Hepatic stellate cell (primary cell): ENCODE results near the gene HOXB2.
A peak's percentile ranks its signal among the peaks of the same experiment; 100 is the strongest.

Experiments used
- DNase-seq: peaks from one replicate; pipeline ENCODE4 v3.0.0; 2011; ENCODE audit warnings: low spot score

The HOXB2 gene

GRCh38 chr17:48578616-48579470 lies 33.9 kb upstream of the HOXB2 start:
- DNase-seq, result no peak

DNA sequence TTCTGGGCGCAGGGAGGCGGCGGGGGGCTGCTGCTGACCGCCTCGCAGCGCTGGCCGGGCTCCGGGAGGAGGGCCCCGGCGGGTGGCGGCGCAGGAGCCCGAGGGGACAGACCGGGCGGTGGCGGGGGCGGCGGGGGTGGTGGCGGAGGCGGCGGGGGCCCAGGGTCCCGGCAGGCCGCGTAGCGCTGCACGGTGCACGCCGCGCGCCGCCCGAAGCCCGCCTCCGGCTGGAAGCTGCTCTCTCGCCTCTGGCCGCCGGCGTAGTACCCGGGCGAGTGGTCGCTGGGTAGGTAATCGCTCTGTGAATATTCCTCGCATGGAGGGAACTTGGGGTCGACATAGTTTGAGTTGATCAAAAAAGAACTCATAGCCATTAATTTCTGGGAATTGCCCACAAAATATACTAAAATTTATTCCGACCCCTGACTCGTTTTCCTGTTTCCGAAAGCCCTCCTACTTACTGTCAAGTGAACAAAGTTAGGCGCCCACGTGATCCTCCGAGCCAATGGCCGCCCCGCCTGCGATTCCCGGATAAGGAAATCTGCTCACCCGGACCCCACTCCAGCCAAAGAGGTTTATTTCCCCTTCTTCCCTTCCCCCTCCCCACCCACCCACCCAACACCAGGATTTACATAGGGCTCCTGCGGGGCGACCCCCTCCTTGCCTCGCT lies 33.2 kb upstream of the HOXB2 start, which contains the start of gene HOXB4:
Gene HOXB4 (minus strand): TSS at position 405 of the 670 bp plus-strand sequence. CDS start 31 bp downstream, at position 374.
- peak; percentile 83 for DNase-seq

DNA sequence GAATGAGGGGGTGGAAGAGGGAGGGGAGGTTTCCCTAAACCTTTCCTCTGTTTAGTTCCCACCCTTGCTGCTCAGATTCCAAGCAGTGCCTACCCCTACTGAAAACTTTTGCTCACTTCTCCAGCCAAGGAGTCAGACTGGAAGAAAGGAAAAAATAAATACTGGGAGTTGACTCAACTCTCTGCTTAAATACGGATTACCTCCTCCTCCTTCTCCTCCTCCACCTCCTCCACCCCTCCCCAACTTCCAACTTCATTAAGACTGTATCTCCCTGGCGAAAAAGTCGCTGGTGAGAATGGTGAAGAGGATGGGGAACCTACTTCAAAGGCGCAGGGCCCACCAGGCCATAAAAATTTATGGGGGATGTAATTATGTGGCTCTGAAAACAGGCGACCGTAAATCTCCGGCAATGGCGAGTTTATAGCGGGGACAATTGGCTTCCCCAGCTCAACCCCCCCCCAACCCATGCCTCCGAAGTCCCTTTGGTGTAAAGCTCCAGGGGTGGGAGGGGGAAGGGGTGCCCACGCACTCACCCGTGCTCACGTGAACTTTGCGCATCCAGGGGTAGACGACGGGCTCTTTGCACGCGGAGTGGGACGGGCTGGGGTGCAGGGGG lies 32.5 kb upstream of the HOXB2 start:
- no peak for DNase-seq

GRCh38 chr17:48576479-48577309 lies 31.8 kb upstream of the HOXB2 start:
- DNase-seq, result no peak

- no peak for DNase-seq
Observed at GRCh38 chr17:48575673-48576478, 31.0 kb upstream of the HOXB2 start.

- DNase-seq, result no peak
Observed at GRCh38 chr17:48575066-48575582, 30.2 kb upstream of the HOXB2 start.

DNA sequence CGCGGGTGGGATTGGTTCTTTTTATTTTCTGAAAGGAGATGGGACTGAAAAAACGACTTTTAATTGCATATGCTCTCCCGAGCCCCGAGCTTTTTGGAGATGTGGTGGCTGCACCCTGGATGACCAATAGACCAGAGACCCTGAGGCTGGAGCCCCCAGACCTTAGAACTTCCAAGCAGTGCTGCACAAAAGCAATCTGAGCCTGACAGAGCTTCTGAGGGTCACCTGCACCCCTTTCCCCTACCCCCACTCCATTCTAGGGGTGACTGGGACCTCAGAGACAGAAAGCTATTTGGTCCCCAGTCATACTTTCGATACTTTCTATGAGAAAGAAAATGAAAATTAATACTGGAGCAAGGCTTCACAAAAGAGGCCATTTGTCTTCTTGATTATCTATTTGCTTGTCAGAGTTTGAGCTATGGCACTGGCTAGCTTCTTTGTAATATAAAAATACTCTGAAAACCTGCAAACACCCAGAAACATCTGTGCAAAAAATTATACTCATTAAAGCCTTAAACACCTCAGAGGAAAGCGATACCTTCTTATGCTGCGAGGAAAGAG lies 29.7 kb upstream of the HOXB2 start:
- DNase-seq, result no peak

- DNase-seq, result no peak
Observed at GRCh38 chr17:48571826-48572417, 27.0 kb upstream of the HOXB2 start.

GRCh38 chr17:48571024-48571818 lies 26.3 kb upstream of the HOXB2 start:
- DNase-seq, result no peak

DNA sequence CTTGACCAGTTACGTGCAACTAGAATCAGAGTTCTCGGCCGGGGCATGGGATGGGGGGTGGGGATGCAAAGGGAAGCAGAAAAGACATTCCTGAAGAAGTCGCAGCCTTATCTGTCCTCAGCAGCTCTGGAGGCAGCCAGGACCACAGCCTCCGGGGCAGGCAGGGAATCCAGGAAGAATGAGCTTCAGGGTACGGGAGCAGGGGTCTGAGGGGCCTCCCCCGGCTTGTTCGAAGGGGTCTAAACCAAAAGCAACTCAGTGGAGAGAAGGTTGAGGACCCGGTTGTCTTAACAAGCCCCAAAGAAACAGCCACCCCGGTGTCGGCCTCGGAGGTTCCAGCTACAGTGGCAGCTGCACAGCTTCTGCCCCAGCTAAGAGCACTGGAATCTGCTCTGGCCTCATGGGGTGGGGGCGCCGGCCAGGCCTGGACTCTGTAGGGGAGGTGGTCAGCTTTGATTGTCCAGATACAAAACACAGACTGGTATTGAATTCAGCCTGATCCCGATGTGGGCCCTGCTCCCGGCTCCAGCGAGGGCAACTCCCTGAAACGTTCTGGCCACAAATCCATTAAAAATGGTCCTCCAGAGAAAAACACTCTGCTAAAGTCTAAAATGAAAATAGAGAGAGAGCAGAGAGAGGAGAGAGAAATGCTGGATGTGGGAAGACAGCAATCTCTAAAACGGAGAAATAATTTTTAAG lies 25.6 kb upstream of the HOXB2 start:
- DNase-seq, result no peak

DNA sequence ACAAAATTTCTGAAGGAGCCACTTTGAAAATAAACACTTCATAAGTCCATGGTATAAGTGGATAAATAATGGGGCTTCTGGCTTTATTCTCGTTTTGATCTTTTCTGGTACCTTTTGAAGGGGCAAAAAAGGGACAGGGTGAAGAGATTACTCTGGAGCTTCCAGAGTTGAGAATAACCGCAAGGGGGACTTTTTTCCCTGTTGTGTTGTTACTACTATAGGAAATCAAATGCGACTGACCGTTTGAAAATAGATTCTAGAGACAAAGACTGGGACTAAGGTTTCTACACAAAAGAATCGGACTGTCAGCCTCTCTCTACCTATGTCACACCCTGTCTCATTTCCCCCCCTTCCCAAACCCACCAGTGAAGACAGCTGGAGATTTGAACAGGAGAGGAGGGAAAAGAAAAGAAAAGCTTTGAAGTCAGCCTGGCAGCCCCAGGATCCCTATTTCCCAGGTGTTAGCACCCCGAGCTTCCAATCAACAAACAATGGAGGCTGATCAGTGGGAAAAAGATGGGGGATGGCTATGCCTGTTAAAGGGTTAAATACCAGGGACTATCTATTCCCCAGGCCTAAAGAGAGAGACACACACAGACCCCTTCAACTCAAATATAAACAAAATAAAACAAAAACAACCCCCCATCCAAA lies 24.9 kb upstream of the HOXB2 start:
- DNase-seq, result no peak

DNA sequence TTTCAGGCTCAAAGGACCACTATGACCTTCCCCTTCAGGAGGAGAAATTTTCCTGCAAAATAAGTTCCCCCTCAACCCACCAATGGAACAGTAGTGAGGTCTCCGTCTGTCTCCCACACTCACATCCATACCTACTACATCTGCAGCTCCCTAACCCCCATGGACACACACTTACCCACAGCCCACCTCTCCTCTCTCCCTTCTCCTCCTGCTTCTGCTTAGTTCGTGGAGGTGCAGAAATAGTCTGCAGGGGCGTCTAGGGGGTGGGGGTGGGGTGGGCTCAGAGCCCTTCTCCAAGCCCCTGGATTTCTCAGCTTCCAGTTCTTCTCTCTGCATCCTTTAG lies 24.3 kb upstream of the HOXB2 start:
- no peak for DNase-seq

- no peak for DNase-seq
Observed at GRCh38 chr17:48568499-48569239, 23.8 kb upstream of the HOXB2 start.

GRCh38 chr17:48567646-48568354 lies 22.9 kb upstream of the HOXB2 start:
- no peak for DNase-seq

DNA sequence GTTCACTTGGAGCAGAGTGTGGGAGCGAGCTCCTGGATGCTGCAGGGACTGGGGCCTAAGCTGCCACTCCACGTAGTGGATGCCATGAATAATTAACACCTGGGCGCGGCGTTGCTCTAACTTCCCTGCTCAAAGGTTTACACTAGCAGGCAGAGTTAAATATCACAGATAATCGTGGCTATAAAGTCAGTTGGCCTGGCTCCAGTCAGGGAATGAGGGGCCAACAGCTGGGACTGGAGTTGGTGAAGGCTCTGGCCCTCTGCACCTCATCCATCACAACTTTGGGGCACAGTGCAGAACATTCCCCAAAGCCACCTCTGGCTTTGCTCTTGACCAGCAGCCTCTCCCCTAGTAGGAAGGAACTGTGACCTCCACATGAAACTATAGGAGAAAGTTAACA lies 22.3 kb upstream of the HOXB2 start:
- no peak for DNase-seq

- DNase-seq, result no peak
Observed at GRCh38 chr17:48566717-48567116, 21.8 kb upstream of the HOXB2 start.
